ENCODE measurements around the gene CDC42BPA.

DNA sequence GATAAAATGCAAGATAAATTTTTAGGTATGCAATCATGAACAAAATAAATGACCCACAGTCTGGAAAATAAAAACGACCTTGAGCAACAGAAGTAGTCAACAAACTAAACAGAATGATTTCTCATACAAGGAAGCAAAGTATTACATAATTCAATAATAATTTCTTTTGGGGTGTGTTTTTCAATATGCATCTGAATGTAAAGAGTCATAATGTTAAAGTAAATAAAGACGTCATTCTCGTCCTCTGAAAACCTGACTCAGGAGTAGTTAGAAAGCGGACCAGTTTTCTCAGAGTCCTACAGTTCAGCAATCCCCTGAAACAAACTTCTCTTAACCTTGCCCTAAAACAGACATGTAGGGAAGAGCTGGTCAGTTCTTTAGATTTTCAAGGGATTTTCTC, 18.6 kb downstream of the CDC42BPA start:
- TF ChIP-seq, protein P1, sequence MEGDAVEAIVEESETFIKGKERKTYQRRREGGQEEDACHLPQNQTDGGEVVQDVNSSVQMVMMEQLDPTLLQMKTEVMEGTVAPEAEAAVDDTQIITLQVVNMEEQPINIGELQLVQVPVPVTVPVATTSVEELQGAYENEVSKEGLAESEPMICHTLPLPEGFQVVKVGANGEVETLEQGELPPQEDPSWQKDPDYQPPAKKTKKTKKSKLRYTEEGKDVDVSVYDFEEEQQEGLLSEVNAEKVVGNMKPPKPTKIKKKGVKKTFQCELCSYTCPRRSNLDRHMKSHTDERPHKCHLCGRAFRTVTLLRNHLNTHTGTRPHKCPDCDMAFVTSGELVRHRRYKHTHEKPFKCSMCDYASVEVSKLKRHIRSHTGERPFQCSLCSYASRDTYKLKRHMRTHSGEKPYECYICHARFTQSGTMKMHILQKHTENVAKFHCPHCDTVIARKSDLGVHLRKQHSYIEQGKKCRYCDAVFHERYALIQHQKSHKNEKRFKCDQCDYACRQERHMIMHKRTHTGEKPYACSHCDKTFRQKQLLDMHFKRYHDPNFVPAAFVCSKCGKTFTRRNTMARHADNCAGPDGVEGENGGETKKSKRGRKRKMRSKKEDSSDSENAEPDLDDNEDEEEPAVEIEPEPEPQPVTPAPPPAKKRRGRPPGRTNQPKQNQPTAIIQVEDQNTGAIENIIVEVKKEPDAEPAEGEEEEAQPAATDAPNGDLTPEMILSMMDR (IDR thresholded peaks at IDR 0.05): no peak
- TF ChIP-seq POLR2A (IDR thresholded peaks at IDR 0.05): no peak

All from testis (tissue), 2 donors.